Measurements from ENCODE around the gene SLC37A2.

DNA sequence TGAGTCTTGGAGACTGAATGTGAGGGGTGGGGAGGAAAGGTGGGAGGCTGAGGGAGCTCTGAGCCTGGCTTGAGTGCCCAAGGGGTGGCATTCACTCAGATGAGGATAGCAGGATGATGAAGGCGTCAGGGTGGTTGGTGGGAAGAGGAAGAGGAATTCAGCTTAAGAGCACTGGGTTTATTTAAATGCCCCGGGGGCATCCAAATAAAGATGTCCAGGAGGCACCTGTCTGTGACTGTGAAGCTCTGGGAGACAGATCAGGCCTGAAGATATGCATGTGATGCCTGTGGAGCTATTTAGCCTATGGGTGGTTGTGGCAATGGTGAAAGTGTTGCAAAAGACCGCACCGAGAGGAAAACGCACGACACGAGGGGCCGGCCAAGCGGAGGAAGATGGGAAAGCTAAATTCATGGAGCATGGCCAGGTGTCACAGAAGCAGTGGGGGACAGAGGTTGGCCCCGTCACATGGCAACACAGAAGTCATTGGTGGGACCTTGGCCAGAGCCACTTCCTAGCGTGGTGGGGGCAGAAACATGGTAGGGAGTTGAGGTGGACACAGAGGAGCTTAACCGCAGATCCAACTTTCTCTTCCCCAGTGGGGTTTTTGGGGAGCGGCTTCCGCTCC lies 15.5 kb downstream of the SLC37A2 start:
- TF ChIP-seq POLR2A (IDR thresholded peaks at IDR 0.05; ENCODE audit: low read depth, low read length), result no peak
- TF ChIP-seq POLR2AphosphoS5 (IDR thresholded peaks at IDR 0.05; ENCODE audit: low read depth, low read length), result no peak

Data from GM12892 (cell line).